Retinal pigment epithelial cell (primary cell): ENCODE data around the gene CCDC136.

Experiments used
- DNase-seq: peaks from one replicate; pipeline ENCODE4 v3.0.0-alpha.2; 2010; ENCODE audit warnings: low read depth
- H3K4me3 ChIP-seq: 2 replicates; pipeline ENCODE4 v1.5.1; 2011; ENCODE audit warnings: mild to moderate bottlenecking, low read length, control low read depth, moderate library complexity
- TF ChIP-seq, protein P1 (sequence below): conservative IDR thresholded peaks from 2 replicates; pipeline ENCODE4 v1.5.1; 2011; ENCODE audit warnings: low read depth, low read length, control low read depth, inconsistent platforms

CCDC136 gene

DNA sequence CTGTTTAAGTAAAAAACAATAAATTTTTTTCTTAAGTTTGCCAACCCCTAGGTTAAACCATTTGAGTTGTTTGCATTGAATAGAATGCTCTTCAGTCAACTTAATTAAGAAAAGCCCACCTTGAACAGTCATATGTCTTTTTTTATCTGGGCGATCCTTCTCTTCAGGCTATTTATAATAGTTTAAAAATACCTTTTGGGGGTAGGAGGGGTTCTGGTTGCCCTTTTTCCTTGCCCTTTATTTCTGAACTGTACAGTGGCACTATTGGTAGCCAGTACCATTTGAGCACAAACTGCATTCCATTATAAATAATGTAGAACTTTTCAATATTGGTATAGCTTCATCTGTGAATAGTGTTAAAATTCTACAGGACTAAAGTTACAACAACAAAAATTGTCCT lies 39.5 kb upstream of the CCDC136 start:
- H3K4me3 ChIP-seq: no peak overlapping the region
- TF ChIP-seq, protein P1, sequence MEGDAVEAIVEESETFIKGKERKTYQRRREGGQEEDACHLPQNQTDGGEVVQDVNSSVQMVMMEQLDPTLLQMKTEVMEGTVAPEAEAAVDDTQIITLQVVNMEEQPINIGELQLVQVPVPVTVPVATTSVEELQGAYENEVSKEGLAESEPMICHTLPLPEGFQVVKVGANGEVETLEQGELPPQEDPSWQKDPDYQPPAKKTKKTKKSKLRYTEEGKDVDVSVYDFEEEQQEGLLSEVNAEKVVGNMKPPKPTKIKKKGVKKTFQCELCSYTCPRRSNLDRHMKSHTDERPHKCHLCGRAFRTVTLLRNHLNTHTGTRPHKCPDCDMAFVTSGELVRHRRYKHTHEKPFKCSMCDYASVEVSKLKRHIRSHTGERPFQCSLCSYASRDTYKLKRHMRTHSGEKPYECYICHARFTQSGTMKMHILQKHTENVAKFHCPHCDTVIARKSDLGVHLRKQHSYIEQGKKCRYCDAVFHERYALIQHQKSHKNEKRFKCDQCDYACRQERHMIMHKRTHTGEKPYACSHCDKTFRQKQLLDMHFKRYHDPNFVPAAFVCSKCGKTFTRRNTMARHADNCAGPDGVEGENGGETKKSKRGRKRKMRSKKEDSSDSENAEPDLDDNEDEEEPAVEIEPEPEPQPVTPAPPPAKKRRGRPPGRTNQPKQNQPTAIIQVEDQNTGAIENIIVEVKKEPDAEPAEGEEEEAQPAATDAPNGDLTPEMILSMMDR: no peak
- DNase-seq: no peak

DNA sequence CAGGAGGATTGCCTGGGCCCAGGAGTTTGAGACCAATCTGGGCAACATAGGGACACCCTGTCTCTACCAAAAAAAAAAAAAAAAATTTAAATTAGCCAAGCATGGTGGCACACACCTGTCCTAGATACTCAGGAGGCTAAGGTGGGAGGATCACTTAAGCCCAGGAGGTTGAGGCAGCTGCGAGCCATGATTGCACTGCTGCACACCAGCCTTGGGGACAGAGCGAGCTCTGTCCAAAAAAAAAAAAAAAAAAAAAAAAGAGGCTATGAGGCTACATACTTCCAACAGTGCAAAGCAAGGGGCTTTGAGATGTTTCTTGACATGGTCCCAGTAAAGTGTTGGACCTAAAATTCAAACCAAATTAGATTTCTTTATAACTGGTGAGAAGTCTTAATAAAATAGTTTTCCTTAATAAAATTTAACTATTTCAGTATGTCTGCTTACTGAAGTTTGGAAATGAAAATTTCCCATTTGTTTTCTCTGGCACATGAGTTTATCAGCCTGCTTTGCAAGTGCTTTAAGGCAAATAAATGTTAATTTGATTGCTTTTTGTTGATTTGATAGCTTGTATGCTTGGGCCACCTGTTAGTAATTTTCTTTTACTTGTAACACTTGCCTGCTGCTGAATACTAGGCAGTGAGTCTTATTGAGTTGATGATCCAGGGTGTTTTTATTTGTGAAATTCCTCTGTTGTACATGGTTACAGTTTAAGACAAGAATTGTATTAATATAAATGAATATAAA lies 36.5 kb upstream of the CCDC136 start:
- H3K4me3 ChIP-seq: no peak overlapping the region
- TF ChIP-seq, protein P1: no peak
- no peak for DNase-seq

GRCh38 chr7:128755819-128756476 lies 35.8 kb upstream of the CCDC136 start:
- no peak overlapping the region for H3K4me3 ChIP-seq
- TF ChIP-seq, protein P1: no peak
- no peak for DNase-seq

GRCh38 chr7:128757203-128757602 lies 34.6 kb upstream of the CCDC136 start:
- TF ChIP-seq, protein P1: no peak
- DNase-seq: no peak
- H3K4me3 ChIP-seq: no peak overlapping the region

- no peak overlapping the region for H3K4me3 ChIP-seq
- no peak for DNase-seq
- TF ChIP-seq, protein P1: no peak
Observed at GRCh38 chr7:128758553-128758952, 33.2 kb upstream of the CCDC136 start.

GRCh38 chr7:128759242-128759641 lies 32.5 kb upstream of the CCDC136 start:
- DNase-seq: no peak
- TF ChIP-seq, protein P1: no peak
- no peak overlapping the region for H3K4me3 ChIP-seq

- DNase-seq: no peak
- no peak overlapping the region for H3K4me3 ChIP-seq
- TF ChIP-seq, protein P1: no peak
Observed at GRCh38 chr7:128763541-128763940, 28.2 kb upstream of the CCDC136 start.
